HEK293T (cell line): Measurements from ENCODE around the gene CSK.

Source experiments
- ARNT ChIP-seq: fragments of 450-650 bp; IDR thresholded peaks from 2 replicates; pipeline ENCODE4 v1.6.1; 2017; ENCODE audit warnings: mild to moderate bottlenecking
- TARDBP ChIP-seq: fragments of 450-650 bp; IDR thresholded peaks from 2 replicates; pipeline ENCODE4 v1.6.1; 2016

DNA sequence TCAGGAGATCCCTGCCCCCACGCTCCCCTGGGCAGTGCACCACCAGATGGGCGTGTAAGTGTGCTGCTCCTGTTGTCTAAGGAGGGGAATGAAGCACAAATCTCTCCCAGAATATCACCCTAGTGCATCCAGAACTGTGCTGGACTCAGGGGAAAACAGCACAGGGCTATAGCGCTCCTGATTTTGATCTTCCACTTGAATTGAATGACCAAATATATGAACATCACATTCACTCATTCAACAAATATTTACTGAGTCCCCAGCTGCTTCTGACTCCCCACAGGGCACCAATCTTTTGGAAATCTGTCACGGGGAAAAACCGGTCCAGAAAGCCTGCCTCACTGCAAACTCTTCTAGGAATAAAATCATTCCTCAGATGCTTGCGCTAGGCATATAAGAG lies 47.0 kb downstream of the CSK start:
- no peak for TF ChIP-seq ARNT
- no peak for TF ChIP-seq TARDBP
